GM12872 (cell line): ENCODE measurements around the gene KRT5.

Experiments used
- TF ChIP-seq, protein P1 (sequence below): IDR thresholded peaks from 3 replicates; pipeline ENCODE4 v1.5.1; 2011; ENCODE audit warnings: low read depth, mild to moderate bottlenecking, low read length, moderate library complexity; ENCODE audit not compliant: insufficient read depth

The KRT5 gene

DNA sequence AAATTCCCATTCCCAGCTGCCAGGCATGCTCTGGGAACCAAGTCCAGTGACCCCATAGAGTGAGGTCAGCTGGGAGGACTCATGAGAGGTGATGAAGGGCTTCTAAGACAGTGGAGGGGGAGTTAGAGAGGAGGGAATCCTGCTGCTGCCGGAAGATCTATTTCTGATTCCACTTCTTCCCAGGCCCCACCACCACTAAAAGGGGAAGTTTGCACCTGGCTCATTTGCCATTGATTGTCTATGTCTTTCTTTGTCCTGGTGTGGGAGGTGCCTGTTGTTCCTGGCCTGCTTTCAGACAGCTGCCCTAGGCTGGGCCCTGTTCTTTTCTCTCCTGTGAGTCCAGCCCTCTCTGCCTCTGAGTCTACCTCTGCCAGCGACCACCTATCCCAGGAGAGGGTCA lies 24.1 kb downstream of the KRT5 start:
- TF ChIP-seq, protein P1, sequence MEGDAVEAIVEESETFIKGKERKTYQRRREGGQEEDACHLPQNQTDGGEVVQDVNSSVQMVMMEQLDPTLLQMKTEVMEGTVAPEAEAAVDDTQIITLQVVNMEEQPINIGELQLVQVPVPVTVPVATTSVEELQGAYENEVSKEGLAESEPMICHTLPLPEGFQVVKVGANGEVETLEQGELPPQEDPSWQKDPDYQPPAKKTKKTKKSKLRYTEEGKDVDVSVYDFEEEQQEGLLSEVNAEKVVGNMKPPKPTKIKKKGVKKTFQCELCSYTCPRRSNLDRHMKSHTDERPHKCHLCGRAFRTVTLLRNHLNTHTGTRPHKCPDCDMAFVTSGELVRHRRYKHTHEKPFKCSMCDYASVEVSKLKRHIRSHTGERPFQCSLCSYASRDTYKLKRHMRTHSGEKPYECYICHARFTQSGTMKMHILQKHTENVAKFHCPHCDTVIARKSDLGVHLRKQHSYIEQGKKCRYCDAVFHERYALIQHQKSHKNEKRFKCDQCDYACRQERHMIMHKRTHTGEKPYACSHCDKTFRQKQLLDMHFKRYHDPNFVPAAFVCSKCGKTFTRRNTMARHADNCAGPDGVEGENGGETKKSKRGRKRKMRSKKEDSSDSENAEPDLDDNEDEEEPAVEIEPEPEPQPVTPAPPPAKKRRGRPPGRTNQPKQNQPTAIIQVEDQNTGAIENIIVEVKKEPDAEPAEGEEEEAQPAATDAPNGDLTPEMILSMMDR, result no peak

DNA sequence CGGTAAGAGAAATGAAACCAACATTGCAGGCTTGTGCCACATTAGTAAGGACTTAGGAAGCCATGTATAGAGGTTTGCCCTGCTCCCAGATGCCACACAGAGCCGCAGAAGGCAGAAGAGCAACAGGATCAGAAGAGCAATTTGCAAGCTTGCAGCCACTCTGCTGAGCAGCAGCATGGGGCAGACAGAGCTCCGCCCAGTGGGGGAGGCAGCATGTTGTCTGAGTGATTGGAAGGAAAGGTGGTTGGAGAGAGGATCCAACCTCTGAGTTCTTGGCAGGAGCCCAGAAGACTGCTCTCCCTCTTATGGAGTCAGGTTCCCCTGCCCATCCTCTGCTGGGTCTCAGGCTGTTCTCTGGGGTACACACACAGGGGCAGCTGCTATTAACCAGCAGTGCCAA lies 24.8 kb downstream of the KRT5 start:
- TF ChIP-seq, protein P1, result no peak

DNA sequence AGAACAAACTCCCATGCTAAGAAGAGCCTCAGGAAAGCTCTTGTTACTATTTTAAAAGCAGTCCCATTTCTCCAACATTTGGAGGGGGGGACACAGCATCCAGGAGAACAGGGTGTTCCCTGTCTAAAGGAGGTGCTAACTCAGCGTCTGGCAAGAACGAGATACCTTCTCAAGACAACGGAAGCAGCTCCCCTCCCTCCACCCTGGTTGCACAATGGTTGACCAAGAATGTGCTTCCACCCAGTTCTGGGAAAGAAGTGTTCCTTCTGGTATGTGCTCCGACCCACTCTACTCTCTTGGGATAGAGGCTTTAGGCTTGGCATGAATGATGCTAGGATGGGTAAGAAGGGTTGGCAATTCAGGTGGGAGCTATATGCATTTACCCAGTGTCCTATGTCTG lies 25.7 kb downstream of the KRT5 start:
- TF ChIP-seq, protein P1, result no peak

DNA sequence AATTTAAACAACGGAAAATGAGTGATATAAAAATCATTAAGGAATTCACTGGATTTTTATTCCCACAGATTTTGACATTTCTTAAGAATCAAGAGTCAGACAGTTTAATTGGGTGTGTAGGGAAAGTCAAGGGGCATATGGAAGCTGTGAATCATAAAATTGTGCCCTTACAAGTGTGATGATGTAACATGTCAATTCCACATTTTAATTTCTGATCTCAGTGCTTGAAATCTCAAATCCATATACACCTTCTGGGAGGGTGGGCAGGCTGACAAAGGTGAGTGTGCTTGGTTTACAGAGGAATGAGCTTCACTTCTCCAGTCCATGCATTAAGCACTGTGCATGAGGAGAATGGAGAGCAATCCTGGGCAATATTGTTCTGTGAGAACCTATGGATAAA lies 26.1 kb downstream of the KRT5 start:
- TF ChIP-seq, protein P1, result no peak

DNA sequence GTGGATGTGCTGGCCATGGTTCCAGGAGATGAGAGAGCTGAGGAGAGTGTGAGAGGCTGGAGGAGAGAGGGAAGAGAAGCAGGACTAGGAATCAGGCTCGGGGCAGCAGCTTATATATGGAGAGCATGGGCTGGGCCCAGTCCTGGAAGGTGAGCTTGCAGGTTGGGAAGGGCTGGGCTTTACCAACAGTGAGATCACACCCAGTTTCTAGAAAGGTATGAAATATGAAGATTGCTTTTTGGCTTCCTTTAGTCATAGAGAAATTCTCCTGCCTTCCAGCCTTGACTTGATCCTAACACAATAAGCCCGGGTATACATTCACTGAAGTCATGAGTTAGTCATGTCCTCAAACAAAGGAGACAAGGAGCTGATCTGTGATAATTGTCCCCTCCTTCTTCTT lies 27.0 kb downstream of the KRT5 start, which contains the start of gene KRT6A:
KRT6A (minus strand) TSS at position 86 of the 400 bp plus-strand sequence; CDS start at position 17, 69 bp downstream.
- TF ChIP-seq, protein P1, result no peak

DNA sequence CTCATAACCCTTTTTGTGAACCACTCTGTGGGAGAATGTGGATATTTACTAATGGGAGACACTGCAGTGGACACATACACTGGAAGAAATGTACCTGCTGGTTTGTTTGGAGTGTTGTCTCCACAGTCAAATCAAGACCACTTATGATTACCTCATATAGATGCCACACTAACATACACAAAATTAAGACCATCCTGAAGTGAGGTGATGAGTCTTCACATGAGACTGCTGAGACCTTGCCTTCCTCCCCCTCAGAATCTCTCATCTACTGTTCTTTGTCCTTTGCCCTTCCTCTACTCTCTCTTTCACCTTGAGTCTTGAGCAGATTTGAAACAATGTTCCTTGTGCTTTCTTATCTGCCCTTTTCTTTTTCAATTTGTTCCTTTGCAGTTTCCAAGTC lies 31.5 kb downstream of the KRT5 start:
- TF ChIP-seq, protein P1, result no peak

DNA sequence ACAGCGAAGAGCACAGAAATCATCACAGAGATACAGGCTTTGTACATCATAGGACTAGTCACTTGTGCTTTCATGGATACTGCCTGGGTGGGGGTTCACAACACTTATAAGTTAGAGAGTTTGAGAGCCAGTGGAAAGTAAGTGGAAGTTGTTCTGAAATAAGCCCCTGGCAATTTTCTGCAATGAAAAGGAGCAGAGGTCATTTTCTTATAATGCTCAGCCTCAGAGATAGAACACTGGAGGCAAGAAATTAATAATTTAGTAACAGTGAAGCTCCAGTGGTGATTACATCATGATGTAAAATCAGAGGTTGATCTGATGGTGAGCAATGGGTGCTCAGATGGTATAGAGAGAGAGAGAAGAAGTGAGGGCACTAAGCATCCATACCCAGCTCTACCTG lies 33.0 kb downstream of the KRT5 start:
- TF ChIP-seq, protein P1, result no peak
